T-helper 2 cell treated with Interferon-gamma antibody and Interleukin-4, amounts not matched to agents 5 μg/mL and 100 μg/mL, for 36 hours (primary cell): ENCODE measurements around the gene GYPB.
"Not testable (repeated sequence)": the region's sequence is repeated elsewhere in the genome, so short reads cannot be mapped to it uniquely, and the experiment has no call there.

ENCODE experiments used
- DNase-seq: peaks from one replicate; pipeline ENCODE4 v3.0.0; 2021; ENCODE audit warnings: low spot score
- H3K27ac Mint-ChIP-seq: one replicate; pipeline ENCODE4 v1.8.0; 2021; ENCODE audit warnings: mild to moderate bottlenecking, mixed read lengths
- H3K27me3 Mint-ChIP-seq: one replicate; pipeline ENCODE4 v1.8.0; 2021; ENCODE audit warnings: low read depth, mixed read lengths
- H3K36me3 Mint-ChIP-seq: one replicate; pipeline ENCODE4 v1.8.0; 2021; ENCODE audit warnings: low read depth, mixed read lengths
- H3K4me1 Mint-ChIP-seq: one replicate; pipeline ENCODE4 v1.8.0; 2021; ENCODE audit warnings: low read depth, mixed read lengths
- H3K4me3 Mint-ChIP-seq: one replicate; pipeline ENCODE4 v1.8.0; 2022; ENCODE audit warnings: mild to moderate bottlenecking, moderate library complexity, mixed read lengths
- H3K9me3 Mint-ChIP-seq: one replicate; pipeline ENCODE4 v1.8.0; 2021; ENCODE audit warnings: mixed read lengths

Gene GYPB

DNA sequence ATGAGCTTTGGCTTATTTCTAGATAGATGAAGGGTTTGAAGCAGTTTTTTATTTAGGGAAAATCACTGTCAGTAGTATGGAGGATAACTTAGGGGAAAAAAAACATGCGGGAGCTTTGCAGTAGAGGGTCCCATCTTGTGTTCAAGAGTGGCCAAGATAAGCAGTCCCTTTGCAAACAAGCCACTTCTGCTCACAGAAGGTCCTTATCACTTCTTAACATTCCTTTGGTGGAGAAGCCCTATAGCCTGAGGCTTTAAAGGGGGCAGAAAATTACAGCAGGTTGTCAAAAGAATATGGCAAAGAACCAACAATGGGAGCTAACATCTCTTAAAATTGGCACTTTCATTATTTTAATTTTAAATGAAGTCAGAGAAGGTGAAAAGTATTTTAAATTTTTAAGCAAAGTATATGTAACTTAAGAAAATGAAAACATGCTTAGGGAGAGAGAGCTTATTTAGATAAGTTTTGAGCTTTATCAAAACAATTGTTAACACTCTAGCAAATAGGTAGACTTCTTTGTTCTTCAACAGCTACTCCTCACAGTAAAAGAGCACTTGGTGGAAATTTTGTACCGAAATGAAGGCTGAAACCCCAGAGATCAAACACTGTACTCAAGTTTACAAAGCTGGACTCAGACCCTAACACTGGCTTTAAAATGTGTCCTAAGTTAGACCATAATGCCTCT is 15.8 kb downstream of the GYPB start:
- not testable (repeated sequence) for H3K27me3 Mint-ChIP-seq, H3K36me3 Mint-ChIP-seq, H3K4me3 Mint-ChIP-seq, DNase-seq, H3K27ac Mint-ChIP-seq, H3K4me1 Mint-ChIP-seq, H3K9me3 Mint-ChIP-seq

DNA sequence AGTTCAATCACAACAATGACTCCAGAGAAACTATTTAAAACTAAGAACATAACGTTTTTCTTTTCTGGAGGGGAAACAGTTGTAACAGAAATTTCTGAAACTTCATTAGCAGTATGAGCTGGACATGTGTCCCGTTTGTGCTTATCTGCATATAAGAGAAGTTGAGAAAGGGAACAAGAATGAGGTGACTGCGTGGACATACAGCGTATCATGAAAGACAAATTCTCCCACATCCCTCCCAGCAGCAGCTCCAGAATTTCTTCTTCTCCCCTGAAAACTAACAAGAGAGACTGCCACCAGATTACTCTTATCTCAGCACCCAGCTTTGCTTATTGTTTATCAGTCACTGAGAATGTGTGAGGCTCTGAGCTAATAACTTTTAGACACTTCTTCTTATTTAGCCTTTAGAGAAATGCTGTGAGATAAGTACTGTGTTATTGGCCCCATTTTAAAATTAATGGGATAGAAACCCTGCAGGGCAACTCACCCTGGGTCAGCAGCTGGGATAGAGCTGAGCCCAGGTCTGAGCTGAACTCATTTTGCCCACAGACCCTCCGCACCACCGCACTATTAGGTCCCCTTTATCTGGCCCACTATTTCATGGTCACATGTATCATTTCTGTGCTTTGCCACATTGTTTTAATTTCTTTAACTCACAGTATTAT is 18.7 kb downstream of the GYPB start:
- not testable (repeated sequence) for H3K36me3 Mint-ChIP-seq, H3K9me3 Mint-ChIP-seq, H3K27me3 Mint-ChIP-seq, H3K27ac Mint-ChIP-seq, H3K4me3 Mint-ChIP-seq, DNase-seq, H3K4me1 Mint-ChIP-seq

DNA sequence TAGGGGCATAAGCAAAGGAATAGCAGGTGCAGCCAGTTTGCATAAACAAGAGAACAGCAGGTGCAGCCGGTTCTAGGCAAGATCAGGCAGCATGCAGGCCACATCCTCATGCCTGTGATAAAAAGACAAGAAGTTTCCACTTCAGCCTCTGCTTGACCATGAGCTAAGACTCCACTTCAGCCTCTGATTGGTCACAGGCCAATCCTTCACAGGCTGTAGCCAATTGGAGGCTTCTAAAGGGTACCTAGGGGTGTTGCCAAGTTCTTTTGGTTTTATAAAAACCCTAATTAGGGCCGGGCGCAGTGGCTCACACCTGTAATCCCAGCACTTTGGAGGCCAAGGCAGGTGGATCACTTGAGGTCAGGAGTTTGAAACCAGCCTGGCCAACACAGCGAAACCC is 23.0 kb downstream of the GYPB start:
- H3K9me3 Mint-ChIP-seq, DNase-seq, H3K27me3 Mint-ChIP-seq, H3K4me3 Mint-ChIP-seq, H3K36me3 Mint-ChIP-seq, H3K4me1 Mint-ChIP-seq, H3K27ac Mint-ChIP-seq: not testable (repeated sequence)

DNA sequence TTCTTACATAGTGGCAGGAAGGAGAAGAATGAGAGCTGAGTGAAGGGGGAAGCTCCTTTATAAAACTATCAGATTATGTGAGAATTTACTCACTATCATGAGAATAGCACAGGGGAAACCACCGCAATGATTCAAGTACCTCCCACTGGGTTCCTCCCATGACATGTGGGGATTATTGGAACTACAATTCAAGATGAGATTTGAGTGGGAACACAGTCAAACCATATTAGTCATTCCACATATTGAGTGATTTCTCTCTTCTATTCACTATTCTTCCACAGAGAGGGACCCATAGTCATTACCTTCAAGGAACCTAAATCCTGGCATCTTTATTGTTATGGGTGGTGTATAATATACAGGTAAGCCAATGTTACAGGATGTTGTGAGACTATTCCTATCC is 27.4 kb downstream of the GYPB start:
- not testable (repeated sequence) for H3K36me3 Mint-ChIP-seq, H3K4me3 Mint-ChIP-seq, H3K4me1 Mint-ChIP-seq, H3K27ac Mint-ChIP-seq, H3K27me3 Mint-ChIP-seq, DNase-seq, H3K9me3 Mint-ChIP-seq

DNA sequence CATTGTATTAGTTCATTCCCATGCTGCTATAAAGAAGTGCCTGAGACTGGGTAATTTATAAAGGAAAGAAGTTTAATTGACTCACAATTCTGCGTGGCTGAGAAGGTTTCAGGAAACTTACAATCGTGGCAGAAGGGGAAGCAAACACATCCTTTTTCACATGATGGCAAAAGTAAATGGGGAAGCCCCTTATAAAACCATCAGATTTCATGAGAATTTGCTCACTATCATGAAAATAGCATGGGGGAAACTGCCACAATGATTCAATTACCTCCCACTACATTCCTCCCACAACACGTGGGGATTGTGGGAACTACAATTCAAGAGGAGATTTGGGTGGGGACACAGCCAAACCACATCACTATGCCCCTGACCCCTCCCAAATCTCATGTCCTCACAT is 28.5 kb downstream of the GYPB start:
- H3K27ac Mint-ChIP-seq, H3K36me3 Mint-ChIP-seq, H3K4me1 Mint-ChIP-seq, H3K27me3 Mint-ChIP-seq, DNase-seq, H3K4me3 Mint-ChIP-seq, H3K9me3 Mint-ChIP-seq: not testable (repeated sequence)

DNA sequence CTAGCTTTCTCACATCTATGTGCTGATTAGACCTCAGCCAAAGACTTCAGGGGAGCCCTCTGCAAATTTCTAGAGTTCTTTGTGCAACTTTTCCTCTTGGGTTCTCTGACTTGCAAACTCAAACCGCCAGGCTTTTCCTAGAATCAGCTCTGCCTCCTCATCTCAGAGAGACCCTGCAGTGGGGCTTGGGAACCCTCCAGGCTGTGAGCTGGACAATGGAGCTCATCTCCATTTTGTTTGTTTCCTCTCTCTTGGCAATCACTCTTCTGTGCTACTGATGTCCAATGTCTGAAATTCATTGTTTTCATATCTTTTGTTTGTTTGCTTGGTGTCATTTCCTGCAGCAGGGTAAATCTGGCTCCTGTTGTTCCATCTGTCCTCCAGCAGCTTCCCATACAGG is 33.0 kb downstream of the GYPB start:
- H3K27ac Mint-ChIP-seq, result no peak overlapping the region
- no peak for DNase-seq
- no peaks in the 10 kb centered on the region for H3K36me3 Mint-ChIP-seq
- no peaks in the 10 kb centered on the region for H3K9me3 Mint-ChIP-seq
- H3K4me1 Mint-ChIP-seq, result no peaks in the 10 kb centered on the region
- no peak overlapping the region for H3K4me3 Mint-ChIP-seq
- H3K27me3 Mint-ChIP-seq, result peaks cover 4% of the 10 kb centered on the region

DNA sequence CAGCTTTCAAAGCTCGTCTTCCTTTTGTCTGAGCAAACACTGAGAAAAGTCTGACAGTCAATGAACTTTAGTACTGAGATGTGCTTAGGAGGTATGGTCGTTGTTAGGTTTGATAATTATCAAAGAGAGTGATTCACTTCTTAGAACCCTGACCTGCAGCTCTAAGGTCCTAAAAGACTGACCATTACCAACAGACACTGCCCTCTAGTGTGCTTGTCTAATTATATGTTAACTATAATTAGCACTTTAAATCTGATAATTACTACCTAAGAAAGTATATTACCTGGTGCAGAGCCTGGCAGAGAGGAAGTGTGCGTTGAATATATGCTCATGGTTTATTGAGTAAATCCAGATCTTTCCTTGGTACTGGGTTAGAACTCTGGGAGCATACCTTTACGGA is 38.4 kb downstream of the GYPB start:
- not testable (repeated sequence) for H3K4me3 Mint-ChIP-seq, H3K27ac Mint-ChIP-seq, DNase-seq, H3K27me3 Mint-ChIP-seq, H3K4me1 Mint-ChIP-seq, H3K9me3 Mint-ChIP-seq, H3K36me3 Mint-ChIP-seq

DNA sequence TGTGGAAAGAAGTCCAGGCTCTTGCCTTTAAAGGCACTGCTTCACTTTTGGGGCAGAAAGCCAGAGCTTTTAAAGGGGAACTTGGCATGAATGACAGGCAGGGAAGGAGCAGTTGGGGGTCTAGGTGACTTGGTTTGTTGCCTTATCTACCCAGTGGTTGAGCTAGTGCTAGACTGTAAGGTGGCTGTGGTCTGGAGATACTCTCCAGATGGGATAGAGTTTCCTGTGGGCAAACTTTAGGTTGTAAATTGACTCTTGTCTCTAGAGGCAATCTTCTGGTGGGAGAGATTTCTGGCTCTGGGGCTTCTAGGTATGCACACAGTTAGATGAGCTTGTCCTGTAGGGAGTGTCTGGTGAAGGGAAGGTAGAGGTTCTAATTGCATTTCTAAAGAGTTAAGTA is 43.7 kb downstream of the GYPB start:
- H3K36me3 Mint-ChIP-seq, H3K9me3 Mint-ChIP-seq, H3K27me3 Mint-ChIP-seq, DNase-seq, H3K4me3 Mint-ChIP-seq, H3K27ac Mint-ChIP-seq, H3K4me1 Mint-ChIP-seq: not testable (repeated sequence)

DNA sequence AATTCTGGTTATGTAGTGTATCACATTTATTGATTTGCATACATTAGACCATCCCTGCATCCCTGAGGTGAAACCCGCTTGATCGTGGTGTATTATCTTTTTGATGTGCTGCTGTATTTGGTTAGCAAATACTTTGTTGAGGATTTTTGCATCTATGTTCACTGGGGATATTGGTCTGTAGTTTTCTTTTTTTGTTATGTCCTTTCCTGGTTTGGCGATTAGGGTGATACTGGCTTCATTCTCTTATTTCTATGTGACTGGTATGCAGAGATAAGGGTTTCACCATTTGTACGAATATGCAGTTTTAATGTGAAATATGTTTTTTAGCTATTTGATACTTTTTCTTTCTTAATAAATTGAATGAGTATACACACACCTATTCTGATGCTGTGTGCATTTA is 45.2 kb downstream of the GYPB start:
- H3K27ac Mint-ChIP-seq, H3K4me3 Mint-ChIP-seq, H3K36me3 Mint-ChIP-seq, H3K4me1 Mint-ChIP-seq, H3K27me3 Mint-ChIP-seq, DNase-seq, H3K9me3 Mint-ChIP-seq: not testable (repeated sequence)

DNA sequence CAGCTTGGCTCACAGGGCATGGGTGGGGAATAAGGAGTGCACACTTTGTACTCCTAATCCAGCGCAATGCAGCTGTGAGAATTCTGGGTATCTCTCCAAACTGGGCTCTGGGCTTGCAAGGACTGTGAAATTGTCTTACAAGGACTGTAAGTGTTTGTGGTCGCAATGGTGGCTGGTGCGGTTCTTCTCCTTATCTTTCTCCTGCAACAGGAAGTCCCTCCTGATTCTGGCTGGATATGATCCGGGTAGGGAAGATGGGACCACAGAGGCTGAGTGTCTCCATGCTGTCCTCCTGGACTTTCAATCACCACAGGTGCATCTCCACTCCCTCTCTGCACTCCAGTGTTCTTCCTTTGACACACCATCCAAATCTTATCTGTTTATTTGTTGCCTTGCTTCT is 58.1 kb downstream of the GYPB start:
- Mint-ChIP-seq H3K27me3 (no peaks in the 10 kb centered on the region), H3K27ac (no peak overlapping the region), H3K36me3 (no peaks in the 10 kb centered on the region), H3K4me1 (peaks cover 2% of the 10 kb centered on the region), H3K9me3 (no peaks in the 10 kb centered on the region), H3K4me3 (no peak overlapping the region)
- no peak for DNase-seq

DNA sequence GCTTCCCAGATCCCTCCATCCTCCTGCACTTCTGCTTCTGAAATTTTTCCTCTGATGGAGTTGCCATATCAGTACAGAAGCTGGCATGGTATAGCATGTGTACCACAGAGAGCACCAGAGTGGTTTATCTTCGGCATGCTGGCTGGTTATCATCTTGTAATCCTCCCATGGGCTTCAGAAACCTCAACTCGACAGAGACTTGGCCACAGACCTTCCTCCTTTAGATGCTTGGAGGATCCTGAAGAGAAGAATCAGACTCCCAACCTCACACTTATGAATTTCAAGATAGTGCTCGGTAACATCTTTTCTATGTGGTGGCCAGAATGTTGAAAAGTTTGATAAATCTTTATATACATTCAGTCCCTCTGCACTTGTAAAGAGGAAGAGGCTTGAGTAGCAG is 63.9 kb downstream of the GYPB start:
- not testable (repeated sequence) for H3K27ac Mint-ChIP-seq, H3K4me3 Mint-ChIP-seq, H3K27me3 Mint-ChIP-seq, DNase-seq, H3K4me1 Mint-ChIP-seq, H3K36me3 Mint-ChIP-seq
- H3K9me3 Mint-ChIP-seq, result peaks cover 11% of the 10 kb centered on the region

DNA sequence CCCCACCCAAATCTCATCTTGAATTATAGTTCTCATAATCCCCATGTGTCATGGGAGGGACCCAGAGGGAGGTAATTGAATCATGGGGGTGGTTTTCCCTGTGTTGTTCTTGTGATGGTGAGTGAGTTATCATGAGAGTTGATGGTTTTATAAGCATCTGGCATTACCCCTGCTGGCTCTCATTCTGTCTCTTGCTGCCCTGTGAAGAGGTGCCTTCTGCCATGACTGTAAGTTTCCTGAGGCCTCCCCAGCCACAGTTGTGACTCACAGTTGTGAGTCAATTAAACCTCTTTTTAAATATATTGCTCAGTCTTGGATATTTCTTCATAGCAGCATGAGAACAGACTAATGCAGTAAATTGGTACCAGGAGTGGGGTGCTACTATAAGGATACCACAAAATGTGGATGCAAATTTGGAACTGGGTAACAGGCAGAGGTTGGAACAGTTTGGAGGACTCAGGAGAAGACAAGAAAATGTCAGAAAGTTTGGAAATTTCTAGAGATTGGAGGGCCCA is 67.7 kb downstream of the GYPB start:
- H3K36me3 Mint-ChIP-seq, result not testable (repeated sequence)

DNA sequence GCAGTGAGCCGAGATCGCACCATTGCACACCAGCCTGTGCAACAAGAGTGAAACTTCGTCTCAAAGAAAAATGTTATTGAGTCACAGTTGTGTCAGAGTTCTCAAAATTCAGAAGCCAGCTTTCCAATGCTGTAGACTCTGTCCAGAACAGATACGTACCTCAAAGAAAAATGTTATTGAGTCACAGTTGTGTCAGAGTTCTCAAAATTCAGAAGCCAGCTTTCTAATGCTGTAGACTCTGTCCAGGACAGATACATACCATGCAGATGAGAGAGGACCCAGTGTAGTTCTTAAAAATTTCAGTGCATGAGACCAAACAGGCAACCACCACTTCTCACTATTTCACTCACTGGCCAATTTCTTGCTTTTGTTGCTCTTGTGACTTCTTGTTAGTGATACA is 68.2 kb downstream of the GYPB start:
- not testable (repeated sequence) for H3K27ac Mint-ChIP-seq

More for the DNA sequence above, 67.7 kb downstream of the GYPB start:
- H3K27ac Mint-ChIP-seq, DNase-seq, H3K4me3 Mint-ChIP-seq, H3K4me1 Mint-ChIP-seq, H3K27me3 Mint-ChIP-seq: not testable (repeated sequence)
- peaks cover 11% of the 10 kb centered on the region for H3K9me3 Mint-ChIP-seq

DNA sequence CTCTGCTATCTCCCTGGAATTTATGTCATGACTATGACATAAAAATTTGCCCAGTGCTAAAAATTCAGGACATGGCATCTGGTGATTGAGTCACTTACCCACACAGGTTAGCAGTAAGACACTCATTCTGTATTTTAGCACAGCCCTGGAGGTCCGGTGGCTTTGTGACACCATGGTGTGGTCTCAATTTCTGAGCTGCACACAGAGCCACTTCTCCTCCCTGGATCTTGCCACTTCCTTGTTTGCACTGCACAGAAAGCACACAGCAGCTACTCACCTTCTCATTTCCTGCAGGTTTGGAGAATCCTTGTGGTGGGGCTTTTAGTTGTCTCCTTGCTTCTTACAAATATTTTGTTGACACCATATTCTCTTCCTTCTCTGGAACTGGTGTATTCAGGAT is 69.0 kb downstream of the GYPB start:
- H3K4me3 Mint-ChIP-seq, H3K36me3 Mint-ChIP-seq, H3K27ac Mint-ChIP-seq, DNase-seq, H3K27me3 Mint-ChIP-seq, H3K4me1 Mint-ChIP-seq: not testable (repeated sequence)
- H3K9me3 Mint-ChIP-seq, result peaks cover 11% of the 10 kb centered on the region

More for the DNA sequence above, 68.2 kb downstream of the GYPB start:
- DNase-seq, H3K4me3 Mint-ChIP-seq, H3K27me3 Mint-ChIP-seq, H3K4me1 Mint-ChIP-seq, H3K36me3 Mint-ChIP-seq: not testable (repeated sequence)
- peaks cover 11% of the 10 kb centered on the region for H3K9me3 Mint-ChIP-seq

DNA sequence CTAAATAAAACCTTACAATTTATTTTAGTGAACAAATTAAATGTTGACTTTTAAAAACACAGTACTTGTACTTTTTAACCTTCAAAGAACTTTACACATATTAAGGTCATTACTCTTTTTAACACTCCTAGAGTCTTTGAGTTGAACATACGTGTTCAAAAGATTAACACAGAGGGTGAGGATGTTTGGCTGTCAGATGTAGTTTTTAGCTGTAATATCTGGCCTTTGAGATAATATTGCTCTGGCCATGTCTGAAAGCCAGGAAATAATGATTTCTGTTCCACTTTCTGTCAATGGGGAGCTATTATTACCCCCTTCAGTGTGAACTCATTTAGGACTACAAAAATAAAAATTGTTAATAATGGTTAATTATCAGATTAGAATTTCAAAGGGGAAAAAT is 71.7 kb downstream of the GYPB start:
- not testable (repeated sequence) for DNase-seq, H3K36me3 Mint-ChIP-seq, H3K27ac Mint-ChIP-seq, H3K27me3 Mint-ChIP-seq, H3K4me3 Mint-ChIP-seq, H3K4me1 Mint-ChIP-seq
- peaks cover 11% of the 10 kb centered on the region for H3K9me3 Mint-ChIP-seq
